B cell (primary cell): Measurements from ENCODE around the gene DNAI2.

Source experiments
- CTCF ChIP-seq: fragments of 200-600 bp; IDR thresholded peaks from one replicate; pipeline ENCODE4 v1.8.0; 2022; ENCODE audit warnings: antibody characterized with exemption, mild to moderate bottlenecking
- EZH2 ChIP-seq: IDR thresholded peaks from 2 replicates; pipeline ENCODE4 v1.6.1; 2012; ENCODE audit warnings: borderline replicate concordance, low read depth, mild to moderate bottlenecking, moderate library complexity, low read length; ENCODE audit not compliant: insufficient read depth, poor library complexity, severe bottlenecking

GRCh38 chr17:74268558-74268957, 5.5 kb upstream of the DNAI2 start:
- TF ChIP-seq CTCF (no peak), EZH2 (no peak)
